HepG2 (cell line): ENCODE results near the gene AMOTL1. TPM values are rescaled to one million over a fixed set of nuclear protein-coding genes. Genes with fewer than 3 reads are reported as not detected.

ENCODE experiments used
- ATAC-seq: fragments of 200-7000 bp; cut with Tn5 transposase; 3 replicates; pipeline ENCODE4 v1.9.1; 2020; ENCODE audit warnings: mild to moderate bottlenecking, moderate library complexity
- BruUV-seq: library from RNA; stranded (reverse); fragments of 400-500 nt; replicated peaks from 2 replicates; lab custom pipeline; 2021; lab: Mats Ljungman, UMichigan
- CTCF ChIA-PET: fragments of 300-600 bp; formaldehyde crosslinking; extraction: SDS; loops from one replicate; lab custom pipeline; 2021; ENCODE audit warnings: low total read pairs, inconsistent platforms, low intra/inter-chr PET ratio; lab: Yijun Ruan, JAX
- POLR2A ChIA-PET: fragments of 350-600 bp; sonication (Branson Sonifier 250); formaldehyde crosslinking; loops from one replicate; lab custom pipeline; 2020; ENCODE audit warnings: antibody characterized with exemption, inconsistent platforms; lab: Yijun Ruan, JAX
- DNase-seq: peaks from one replicate; pipeline ENCODE4 v3.0.0-alpha.2; 2015; ENCODE audit warnings: low spot score
- FAIRE-seq: peaks from 3 replicates; lab custom pipeline; 2011; peaks lifted over from hg19 to GRCh38; lab: Jason Lieb, UNC
- H2AFZ ChIP-seq: one replicate; pipeline ENCODE4 v1.6.1; 2011; ENCODE audit warnings: low read length, inconsistent platforms
- H3K27ac ChIP-seq: fragments of 300-600 bp; 3 replicates; pipeline ENCODE4 v1.8.0; 2011; ENCODE audit warnings: mixed run types, mild to moderate bottlenecking, mixed read lengths, low read length, inconsistent platforms; ENCODE audit not compliant: insufficient read depth; ENCODE audit errors: extremely low read length
- H3K27me3 ChIP-seq, 2 experiments: fragments of 200-600 bp in 1 of 2; 2 replicates in 1 of 2; 3 replicates in 1 of 2; pipeline versions ENCODE4 v1.6.0 to v1.8.0; 2011; ENCODE audit warnings: low read length in 2 of 2, mild to moderate bottlenecking in 2 of 2, moderate library complexity in 2 of 2, inconsistent platforms in 1 of 2; ENCODE audit not compliant: insufficient read depth in 2 of 2, control insufficient read depth in 1 of 2
- H3K36me3 ChIP-seq, 2 experiments: fragments of 200-600 bp in 1 of 2; replicated peaks in 1 of 2; 2 replicates in 1 of 2; 3 replicates in 1 of 2; pipeline versions ENCODE4 v1.5.1 to v1.8.0; 2011; ENCODE audit warnings: low read length in 2 of 2, inconsistent platforms in 1 of 2; ENCODE audit not compliant: insufficient read depth in 2 of 2, control insufficient read depth in 1 of 2
- H3K4me1 ChIP-seq: 2 replicates; pipeline ENCODE4 v1.5.1; 2012; ENCODE audit warnings: low read length, inconsistent platforms; ENCODE audit not compliant: insufficient read depth
- H3K4me2 ChIP-seq: 2 replicates; pipeline ENCODE4 v1.6.0; 2011; ENCODE audit warnings: low read depth, low read length, inconsistent platforms
- H3K4me3 ChIP-seq, 3 experiments: fragments of 200-600 bp in 1 of 3; sonication (generic), shearing (Covaris generic) in 1 of 3; replicated peaks in 1 of 3; 2 replicates each; pipeline ENCODE4 v1.5.1; 2011 to 2016; ENCODE audit warnings: low read length in 3 of 3, inconsistent platforms in 2 of 3, low read depth in 2 of 3, mild to moderate bottlenecking in 2 of 3, control low read depth in 1 of 3, mixed read lengths in 1 of 3; ENCODE audit not compliant: insufficient read depth in 1 of 3
- H3K79me2 ChIP-seq: one replicate; pipeline ENCODE4 v1.6.1; 2011; ENCODE audit warnings: low read length, inconsistent platforms; ENCODE audit not compliant: insufficient read depth
- H3K9ac ChIP-seq: 2 replicates; pipeline ENCODE4 v1.6.0; 2011; ENCODE audit warnings: mild to moderate bottlenecking, low read depth, low read length, inconsistent platforms; ENCODE audit not compliant: insufficient read depth
- H3K9me3 ChIP-seq: 2 replicates; pipeline ENCODE4 v1.5.1; 2012; ENCODE audit warnings: mild to moderate bottlenecking, low read length
- H4K20me1 ChIP-seq: 2 replicates; pipeline ENCODE4 v1.6.0; 2011; ENCODE audit warnings: inconsistent platforms, mild to moderate bottlenecking, low read length, moderate library complexity; ENCODE audit not compliant: insufficient read depth
- ESRRA ChIP-seq: sonication (generic); formaldehyde crosslinking; IDR thresholded peaks from 2 replicates; pipeline ENCODE4 v1.5.1; 2020; ENCODE audit warnings: mild to moderate bottlenecking, low read depth, missing genetic modification reagents
- GATAD1 ChIP-seq: IDR thresholded peaks from 2 replicates; pipeline ENCODE4 v1.6.1; 2016; ENCODE audit warnings: missing genetic modification reagents, missing compliant biosample characterization
- HMG20A ChIP-seq: IDR thresholded peaks from 2 replicates; pipeline ENCODE4 v1.6.1; 2016; ENCODE audit warnings: borderline replicate concordance
- KDM5B ChIP-seq: sonication (generic); formaldehyde crosslinking; IDR thresholded peaks from 2 replicates; pipeline ENCODE4 v1.4.0; 2020; ENCODE audit warnings: missing genetic modification reagents, mild to moderate bottlenecking, borderline replicate concordance
- KDM6A ChIP-seq: IDR thresholded peaks from 2 replicates; pipeline ENCODE4 v1.6.1; 2016; ENCODE audit warnings: low read depth
- MXD4 ChIP-seq: IDR thresholded peaks from 2 replicates; pipeline ENCODE4 v1.6.1; 2016; ENCODE audit warnings: mild to moderate bottlenecking, missing biosample characterization, missing genetic modification reagents
- PAWR ChIP-seq: sonication (generic); formaldehyde crosslinking; IDR thresholded peaks from 2 replicates; pipeline ENCODE4 v1.4.0; 2020; ENCODE audit warnings: missing genetic modification reagents, mild to moderate bottlenecking, borderline replicate concordance
- ZNF550 ChIP-seq: sonication (generic); formaldehyde crosslinking; IDR thresholded peaks from 2 replicates; pipeline ENCODE4 v1.4.0; 2020; ENCODE audit warnings: mild to moderate bottlenecking, missing genetic modification reagents, borderline replicate concordance
- ZNF841 ChIP-seq: sonication (generic); formaldehyde crosslinking; IDR thresholded peaks from 2 replicates; pipeline ENCODE4 v1.8.1; 2023; ENCODE audit warnings: missing genetic modification reagents, borderline replicate concordance
- ZSCAN9 ChIP-seq: IDR thresholded peaks from 2 replicates; pipeline ENCODE4 v1.6.1; 2016; ENCODE audit warnings: borderline replicate concordance
- in situ Hi-C: cut with HindIII; loops from 2 replicates; pipeline ENCODE4 v1.10.0; 2017; ENCODE audit warnings: low pct_unique_long_range_greater_than_20kb; ENCODE audit not compliant: extremely low pct_ligation_motif_present
- intact Hi-C: fragments of 100-400 bp; cut with micrococcal nuclease; formaldehyde crosslinking; loops from one replicate; pipeline ENCODE4 v1.10.0; 2022; ENCODE audit not compliant: unreplicated experiment
- polyA plus RNA-seq, 8 experiments: library from polyadenylated mRNA; depleted of rRNA in 3 of 8; stranded (reverse) in 7 of 8; unstranded in 1 of 8; fragments of >200 nt; fragmentation: Illumina TruSeq in 4 of 8; extraction: Trizol in 4 of 8; gene quantifications; 2 replicates each; pipeline versions ENCODE4 v1.2.1 to v1.2.3, GENCODE V29; 2011 to 2016; ENCODE audit warnings: low read depth in 4 of 8, missing spikeins in 1 of 8, mixed read lengths in 1 of 8; ENCODE audit not compliant: insufficient read depth in 1 of 8
- total RNA-seq, 5 experiments: library from RNA; depleted of rRNA; stranded (reverse); fragments of >200 nt; fragmentation: Illumina TruSeq; extraction: Trizol; gene quantifications; 2 replicates each; pipeline ENCODE4 v1.2.3, GENCODE V29; 2016; ENCODE audit warnings: low read depth in 1 of 5
- TF ChIP-seq, protein P1 (sequence below): sonication (generic); formaldehyde crosslinking; IDR thresholded peaks from 2 replicates; pipeline ENCODE4 v1.9.0; 2021; ENCODE audit warnings: missing genetic modification reagents, mild to moderate bottlenecking, borderline replicate concordance
- TF ChIP-seq, protein P2 (sequence below): IDR thresholded peaks from 2 replicates; pipeline ENCODE4 v1.6.1; 2016; ENCODE audit warnings: control low read depth
- TF ChIP-seq, protein P3 (sequence below), 2 experiments: IDR thresholded peaks; 2 replicates each; pipeline ENCODE4 v1.6.1; 2011 to 2012; ENCODE audit warnings: low read length in 2 of 2, borderline replicate concordance in 1 of 2, low read depth in 1 of 2, mild to moderate bottlenecking in 1 of 2, moderate library complexity in 1 of 2

AMOTL1 gene
- total and polyA plus RNA-seq, 2 of the 13 experiments (the other 11 are each of a cell fraction or from before 2014, with no cell fraction given): 0.01 to 0.20 TPM

DNA sequence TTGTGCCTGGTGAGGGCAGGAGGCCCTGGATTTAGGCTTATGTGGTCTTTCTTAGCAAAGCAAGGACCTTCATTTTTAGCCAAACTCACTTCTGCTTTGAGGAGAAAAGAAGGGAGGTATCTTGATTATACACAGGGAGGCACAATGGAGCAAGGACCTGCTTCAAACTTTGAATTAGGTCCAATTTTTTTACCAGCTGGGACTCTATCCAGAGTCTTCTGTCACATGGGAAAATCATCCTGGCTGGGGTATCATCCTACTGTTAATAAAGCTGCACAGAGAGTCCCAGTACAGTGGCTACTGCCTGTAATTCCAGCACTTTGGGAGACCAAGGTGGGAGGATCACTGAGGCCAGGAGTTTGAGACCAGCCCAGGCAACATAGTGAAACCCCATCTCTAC is 117.4 kb downstream of the AMOTL1 start:
- ChIA-PET CTCF (no interaction called here), POLR2A (no interaction called here)
- H3K9ac ChIP-seq: no peak overlapping the region
- intact Hi-C loops (no loop called here), in situ Hi-C loops (no loop called here)
- no peak for ATAC-seq
- FAIRE-seq: no peak
- H3K4me1 ChIP-seq: no peaks in the 10 kb centered on the region
- H3K9me3 ChIP-seq: no peaks in the 10 kb centered on the region
- no peak for DNase-seq
- no peaks in the 10 kb centered on the region for H3K79me2 ChIP-seq
- no peak overlapping the region for H3K27ac ChIP-seq
- no peak overlapping the region for H2AFZ ChIP-seq
- no peak for TF ChIP-seq ZNF550 (CRISPR knock-in tag)
- TF ChIP-seq ESRRA (CRISPR knock-in tag): no peak
- TF ChIP-seq KDM5B (CRISPR knock-in tag): no peak
- TF ChIP-seq HMG20A (CRISPR knock-in tag): no peak
- TF ChIP-seq ZNF841 (CRISPR knock-in tag): no peak
- no peak for TF ChIP-seq MXD4 (CRISPR knock-in tag)
- TF ChIP-seq, protein P1, sequence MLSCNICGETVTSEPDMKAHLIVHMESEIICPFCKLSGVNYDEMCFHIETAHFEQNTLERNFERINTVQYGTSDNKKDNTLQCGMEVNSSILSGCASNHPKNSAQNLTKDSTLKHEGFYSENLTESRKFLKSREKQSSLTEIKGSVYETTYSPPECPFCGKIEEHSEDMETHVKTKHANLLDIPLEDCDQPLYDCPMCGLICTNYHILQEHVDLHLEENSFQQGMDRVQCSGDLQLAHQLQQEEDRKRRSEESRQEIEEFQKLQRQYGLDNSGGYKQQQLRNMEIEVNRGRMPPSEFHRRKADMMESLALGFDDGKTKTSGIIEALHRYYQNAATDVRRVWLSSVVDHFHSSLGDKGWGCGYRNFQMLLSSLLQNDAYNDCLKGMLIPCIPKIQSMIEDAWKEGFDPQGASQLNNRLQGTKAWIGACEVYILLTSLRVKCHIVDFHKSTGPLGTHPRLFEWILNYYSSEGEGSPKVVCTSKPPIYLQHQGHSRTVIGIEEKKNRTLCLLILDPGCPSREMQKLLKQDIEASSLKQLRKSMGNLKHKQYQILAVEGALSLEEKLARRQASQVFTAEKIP (CRISPR knock-in tag): no peak
- TF ChIP-seq, protein P2, sequence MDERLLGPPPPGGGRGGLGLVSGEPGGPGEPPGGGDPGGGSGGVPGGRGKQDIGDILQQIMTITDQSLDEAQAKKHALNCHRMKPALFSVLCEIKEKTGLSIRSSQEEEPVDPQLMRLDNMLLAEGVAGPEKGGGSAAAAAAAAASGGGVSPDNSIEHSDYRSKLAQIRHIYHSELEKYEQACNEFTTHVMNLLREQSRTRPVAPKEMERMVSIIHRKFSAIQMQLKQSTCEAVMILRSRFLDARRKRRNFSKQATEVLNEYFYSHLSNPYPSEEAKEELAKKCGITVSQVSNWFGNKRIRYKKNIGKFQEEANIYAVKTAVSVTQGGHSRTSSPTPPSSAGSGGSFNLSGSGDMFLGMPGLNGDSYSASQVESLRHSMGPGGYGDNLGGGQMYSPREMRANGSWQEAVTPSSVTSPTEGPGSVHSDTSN (CRISPR knock-in tag): no peak
- no peak for TF ChIP-seq KDM6A (CRISPR knock-in tag)
- TF ChIP-seq PAWR (CRISPR knock-in tag): no peak
- TF ChIP-seq, protein P3, sequence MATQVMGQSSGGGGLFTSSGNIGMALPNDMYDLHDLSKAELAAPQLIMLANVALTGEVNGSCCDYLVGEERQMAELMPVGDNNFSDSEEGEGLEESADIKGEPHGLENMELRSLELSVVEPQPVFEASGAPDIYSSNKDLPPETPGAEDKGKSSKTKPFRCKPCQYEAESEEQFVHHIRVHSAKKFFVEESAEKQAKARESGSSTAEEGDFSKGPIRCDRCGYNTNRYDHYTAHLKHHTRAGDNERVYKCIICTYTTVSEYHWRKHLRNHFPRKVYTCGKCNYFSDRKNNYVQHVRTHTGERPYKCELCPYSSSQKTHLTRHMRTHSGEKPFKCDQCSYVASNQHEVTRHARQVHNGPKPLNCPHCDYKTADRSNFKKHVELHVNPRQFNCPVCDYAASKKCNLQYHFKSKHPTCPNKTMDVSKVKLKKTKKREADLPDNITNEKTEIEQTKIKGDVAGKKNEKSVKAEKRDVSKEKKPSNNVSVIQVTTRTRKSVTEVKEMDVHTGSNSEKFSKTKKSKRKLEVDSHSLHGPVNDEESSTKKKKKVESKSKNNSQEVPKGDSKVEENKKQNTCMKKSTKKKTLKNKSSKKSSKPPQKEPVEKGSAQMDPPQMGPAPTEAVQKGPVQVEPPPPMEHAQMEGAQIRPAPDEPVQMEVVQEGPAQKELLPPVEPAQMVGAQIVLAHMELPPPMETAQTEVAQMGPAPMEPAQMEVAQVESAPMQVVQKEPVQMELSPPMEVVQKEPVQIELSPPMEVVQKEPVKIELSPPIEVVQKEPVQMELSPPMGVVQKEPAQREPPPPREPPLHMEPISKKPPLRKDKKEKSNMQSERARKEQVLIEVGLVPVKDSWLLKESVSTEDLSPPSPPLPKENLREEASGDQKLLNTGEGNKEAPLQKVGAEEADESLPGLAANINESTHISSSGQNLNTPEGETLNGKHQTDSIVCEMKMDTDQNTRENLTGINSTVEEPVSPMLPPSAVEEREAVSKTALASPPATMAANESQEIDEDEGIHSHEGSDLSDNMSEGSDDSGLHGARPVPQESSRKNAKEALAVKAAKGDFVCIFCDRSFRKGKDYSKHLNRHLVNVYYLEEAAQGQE (IDR thresholded peaks at IDR 0.05; ENCODE audit: borderline replicate concordance in 1 of 2, low read depth in 1 of 2, low read length in 2 of 2): no peak
- no peak for TF ChIP-seq ZSCAN9
- no peak for TF ChIP-seq GATAD1
- H3K27me3 ChIP-seq: no peaks in the 10 kb centered on the region
- H3K36me3 ChIP-seq: no peaks in the 10 kb centered on the region
- H4K20me1 ChIP-seq: no peaks in the 10 kb centered on the region
- no peak overlapping the region for H3K4me3 ChIP-seq
- BruUV-seq: no TSS peak
- H3K4me2 ChIP-seq: no peak overlapping the region
